Stimulated activated CD4-positive, alpha-beta T cell treated with anti-CD3 and anti-CD28 coated beads, Interleukin-12 subunit alpha, Interleukin-12 subunit beta, amount 100 ng/mL, for 4 hours (primary cell): ENCODE results near the gene PICALM.

Experiments used
- DNase-seq: peaks from one replicate; pipeline ENCODE4 v3.0.0-alpha.2; 2020

The PICALM gene

DNA sequence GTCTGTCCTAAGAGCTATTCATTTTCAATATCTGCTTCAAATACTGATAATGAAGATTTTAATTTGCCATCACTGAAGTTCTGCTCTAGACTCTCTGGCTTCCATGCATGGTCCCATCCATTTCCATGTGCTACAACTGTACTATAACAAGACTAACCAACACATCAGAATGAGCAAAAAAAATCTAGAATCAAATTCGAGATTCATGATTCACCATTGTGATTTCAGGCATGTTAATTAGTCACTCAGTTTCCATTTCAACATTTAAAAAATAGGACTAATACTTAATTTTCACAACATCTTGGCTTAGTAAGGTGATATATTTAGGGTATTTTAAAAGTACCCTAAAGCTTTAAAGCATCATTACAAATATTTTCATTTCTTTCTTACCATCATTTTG is 22.8 kb downstream of the PICALM start:
- no peak for DNase-seq

DNA sequence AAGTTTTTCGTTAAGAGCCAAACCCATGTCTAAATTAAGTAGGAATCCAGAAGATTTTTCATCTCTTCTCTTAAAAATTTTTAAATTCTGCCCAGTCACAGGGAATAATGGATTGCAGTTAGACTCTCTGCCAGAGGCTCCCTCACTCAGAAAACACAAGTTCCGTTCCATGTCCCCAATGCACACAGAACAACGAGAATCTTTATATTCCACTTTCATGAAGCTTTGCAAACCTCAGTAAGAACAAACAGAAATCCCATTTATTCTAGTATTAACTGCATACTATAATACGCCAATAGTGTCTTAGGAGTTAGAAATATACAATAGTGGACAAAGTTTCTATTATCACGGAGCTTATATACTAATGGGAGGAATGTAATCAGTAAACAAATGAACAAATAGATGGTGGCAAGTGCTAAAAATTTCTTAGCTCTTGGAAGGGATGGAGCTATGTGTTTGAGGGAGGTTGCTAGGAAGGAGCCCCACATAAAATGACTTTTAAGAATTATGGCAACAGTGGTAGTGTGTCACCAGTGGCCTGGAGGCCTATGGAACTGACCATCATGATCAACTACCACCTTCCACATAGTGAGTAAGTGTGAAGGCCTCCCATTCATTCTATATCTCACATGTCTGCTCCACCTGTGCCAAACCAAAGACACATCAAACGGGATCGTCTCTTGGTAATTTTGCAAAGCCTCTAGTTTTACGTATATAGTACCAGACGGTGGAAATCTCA is 24.9 kb downstream of the PICALM start:
- no peak for DNase-seq

DNA sequence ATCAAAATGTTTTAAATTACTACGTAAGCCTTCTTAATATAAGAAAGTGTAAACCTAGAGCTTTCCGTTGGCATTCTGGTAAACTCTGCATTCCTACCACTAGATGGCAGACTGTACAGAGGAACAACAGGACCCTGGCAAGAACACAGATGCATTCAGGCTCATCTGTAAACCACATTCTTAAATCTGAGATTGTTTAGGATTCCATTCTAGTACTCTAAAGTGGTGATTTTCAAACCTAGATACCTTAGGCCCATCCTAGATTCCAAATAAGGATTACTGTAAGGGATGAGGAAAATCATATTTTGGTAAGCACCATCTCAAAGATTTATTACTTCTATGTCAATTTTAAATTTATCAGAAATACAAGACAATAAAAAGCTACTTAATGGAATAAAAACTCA is 26.9 kb downstream of the PICALM start:
- no peak for DNase-seq

DNA sequence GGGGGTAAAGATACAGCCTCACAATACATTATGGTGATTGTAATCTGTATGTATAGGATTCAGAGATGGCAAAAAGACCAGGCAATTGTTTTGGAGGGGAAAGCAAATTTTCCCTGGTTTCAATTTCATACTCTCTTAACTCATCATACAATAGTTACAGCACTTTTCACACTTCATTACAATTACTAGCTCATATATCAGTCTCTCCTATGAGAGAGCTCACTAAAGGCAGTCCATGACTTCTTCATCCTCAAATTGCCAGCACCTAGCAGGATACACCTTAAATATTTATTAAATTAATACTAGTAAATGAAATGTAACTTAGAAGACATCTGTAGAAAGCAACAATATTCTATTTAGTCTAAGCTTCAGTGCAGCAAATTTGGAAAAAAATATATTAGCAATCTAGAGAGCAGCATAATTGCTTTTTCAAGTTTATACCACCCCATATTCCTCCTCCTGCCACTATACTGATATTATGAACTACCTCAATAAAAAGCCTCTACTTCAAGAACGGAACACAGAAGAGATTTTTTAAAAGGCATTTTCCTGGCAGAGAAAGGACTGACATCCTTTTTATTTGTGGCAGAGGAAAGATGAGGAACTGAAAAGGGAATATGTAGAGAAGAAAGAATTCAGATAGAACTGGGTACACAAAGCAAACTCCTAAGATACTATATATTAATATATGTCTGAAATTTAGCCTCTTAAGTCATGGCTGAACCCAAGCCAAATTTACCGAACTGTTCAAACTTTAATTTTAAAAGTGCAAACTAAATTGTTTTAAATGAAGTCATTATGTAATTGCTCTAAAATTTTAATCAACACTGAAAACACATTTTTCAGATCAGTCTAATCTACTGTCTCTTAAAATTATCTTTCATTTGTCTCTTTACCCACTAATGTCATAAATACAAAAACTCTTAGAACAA is 27.7 kb downstream of the PICALM start:
- DNase-seq: no peak

DNA sequence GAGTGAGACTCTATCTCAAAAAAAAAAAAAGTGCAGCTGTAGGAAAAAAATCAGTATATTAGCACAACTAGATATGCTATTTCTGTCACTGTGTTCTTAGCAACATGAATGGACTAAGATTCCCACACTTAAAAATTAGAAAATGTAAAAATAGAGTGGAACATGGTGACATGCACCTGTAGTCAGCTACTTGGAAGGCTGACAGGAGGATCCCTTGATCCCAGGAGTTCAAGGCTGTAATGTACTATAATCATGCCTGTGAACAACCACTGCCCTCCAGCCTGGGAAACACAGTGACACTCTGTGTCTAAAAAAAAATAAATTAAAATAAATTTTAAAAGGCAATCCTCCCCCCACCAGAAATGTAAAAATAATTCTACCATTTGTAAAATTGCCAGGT is 29.8 kb downstream of the PICALM start:
- DNase-seq: no peak

DNA sequence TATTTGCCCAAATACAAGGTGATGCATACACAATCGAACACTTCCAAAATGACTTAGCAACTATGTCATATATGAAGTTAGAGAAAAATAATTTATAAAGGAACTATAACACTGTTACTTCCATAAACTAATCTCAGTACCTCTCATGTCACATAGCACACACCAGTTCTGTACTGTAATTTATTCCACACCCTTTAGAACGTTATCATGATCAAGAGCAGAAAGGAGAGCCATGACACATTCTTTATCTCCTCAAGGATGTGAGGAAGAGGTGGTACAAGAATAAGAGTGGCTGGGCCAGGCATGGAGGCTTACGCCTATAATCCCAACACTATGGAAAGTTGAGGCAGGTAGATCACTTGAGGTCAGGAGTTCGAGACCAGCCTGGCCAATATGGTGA is 31.1 kb downstream of the PICALM start:
- no peak for DNase-seq

DNA sequence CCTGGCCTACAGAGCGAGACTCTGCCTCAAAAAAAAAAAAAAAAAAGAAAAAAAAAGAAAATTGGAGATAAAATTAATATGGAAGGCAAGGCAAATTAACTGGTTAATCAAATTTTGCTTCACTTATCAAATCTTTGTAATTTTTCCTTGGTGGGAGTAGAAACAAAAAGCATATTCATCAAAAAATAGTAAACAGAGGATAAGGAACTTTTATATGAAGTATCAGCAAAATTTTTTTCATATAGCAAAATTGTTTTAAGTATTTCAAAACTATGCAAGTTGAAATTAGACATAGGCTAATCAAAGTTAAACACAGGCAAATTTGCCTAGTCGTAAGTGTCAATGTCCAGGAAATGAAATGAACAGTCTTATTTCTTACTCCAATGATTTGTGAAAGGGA is 33.0 kb downstream of the PICALM start:
- DNase-seq: no peak

DNA sequence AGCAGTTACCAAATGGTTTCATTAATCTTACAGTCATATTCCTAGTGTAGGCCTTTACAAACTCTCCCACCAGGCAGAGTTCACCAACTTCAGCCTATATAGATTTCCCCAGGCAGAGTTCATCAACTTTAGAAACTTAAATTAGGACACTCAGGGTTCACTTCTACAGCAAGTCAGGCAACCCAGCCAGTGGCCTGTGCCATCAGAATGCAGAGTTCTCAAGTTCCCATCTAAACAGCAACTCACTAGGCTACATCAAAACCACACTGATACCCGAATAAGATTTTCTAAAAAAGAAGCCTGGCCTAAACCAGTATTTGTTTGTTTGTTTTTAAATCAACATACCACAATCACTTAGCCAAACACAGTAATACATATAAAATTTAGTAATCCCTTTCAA is 33.7 kb downstream of the PICALM start:
- no peak for DNase-seq

DNA sequence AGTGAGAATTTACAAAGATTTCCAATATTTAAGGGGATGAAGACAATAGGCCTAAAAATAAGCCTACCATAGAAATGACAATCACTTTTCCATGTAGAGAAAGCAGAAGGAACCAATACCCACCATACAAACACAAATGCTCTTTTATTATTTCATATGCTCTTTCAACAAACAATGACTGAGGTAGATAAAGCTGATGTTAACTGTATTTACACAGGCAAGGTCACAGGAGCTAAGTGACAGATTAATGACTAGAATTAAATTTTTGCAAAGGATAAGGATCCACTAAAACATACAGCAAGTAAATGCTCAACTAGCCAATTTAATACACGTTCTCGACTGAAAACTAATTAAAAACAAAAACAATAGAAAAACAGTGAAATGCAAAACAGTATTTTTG is 34.2 kb downstream of the PICALM start:
- no peak for DNase-seq

DNA sequence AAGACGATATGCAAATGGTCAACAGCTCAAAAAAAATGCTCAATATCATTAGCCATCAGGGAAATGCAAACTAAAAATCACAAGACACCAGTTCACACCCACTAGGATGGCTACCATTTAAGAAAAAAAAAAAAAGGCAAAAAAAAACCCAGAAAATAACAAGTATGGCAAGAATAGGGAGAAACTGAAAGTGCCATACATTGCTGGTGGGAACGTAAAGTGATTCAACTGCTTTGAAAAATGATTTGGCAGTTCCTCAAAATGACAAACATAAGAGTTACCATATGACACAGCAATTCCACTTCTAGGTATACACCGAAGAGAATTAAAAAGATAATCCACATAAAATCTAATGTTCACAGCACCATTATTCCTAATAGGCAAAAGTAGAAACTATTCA is 47.5 kb downstream of the PICALM start:
- no peak for DNase-seq

DNA sequence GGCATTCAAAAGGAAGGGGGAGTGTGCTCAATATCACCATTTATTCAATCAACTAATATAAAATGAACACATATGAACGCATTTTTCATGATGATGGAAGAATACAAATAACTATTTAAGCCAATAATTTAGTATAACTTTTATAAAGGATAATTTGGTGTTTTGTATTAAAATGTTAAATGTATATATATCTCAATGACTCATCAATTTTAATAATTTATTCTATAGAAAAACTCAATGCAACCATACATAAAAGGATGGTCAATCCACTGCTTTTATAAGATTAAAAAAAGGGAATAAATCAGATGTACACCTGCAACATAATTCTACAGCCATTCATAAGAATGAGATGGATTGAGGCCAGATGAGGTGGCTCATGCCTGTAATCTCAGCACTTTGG is 50.6 kb downstream of the PICALM start:
- DNase-seq: no peak

DNA sequence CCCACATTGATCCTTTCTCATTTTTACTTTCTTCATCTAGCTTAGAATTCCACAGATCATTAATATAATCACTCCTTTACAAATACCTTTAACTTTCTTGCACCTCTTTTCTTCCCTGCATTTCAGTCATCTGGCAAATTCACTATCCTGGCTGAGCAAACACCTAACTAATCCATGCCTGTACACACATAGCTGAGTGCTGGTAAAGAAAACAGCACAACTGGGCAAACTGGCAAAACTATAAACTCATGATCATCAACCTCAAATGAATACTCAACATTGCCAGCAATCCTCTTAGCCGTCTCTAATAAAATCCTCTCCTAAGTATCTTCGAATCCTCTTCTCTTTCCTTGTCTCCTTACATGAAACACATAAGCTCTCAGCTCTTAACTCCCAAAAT is 52.4 kb downstream of the PICALM start:
- DNase-seq: no peak

DNA sequence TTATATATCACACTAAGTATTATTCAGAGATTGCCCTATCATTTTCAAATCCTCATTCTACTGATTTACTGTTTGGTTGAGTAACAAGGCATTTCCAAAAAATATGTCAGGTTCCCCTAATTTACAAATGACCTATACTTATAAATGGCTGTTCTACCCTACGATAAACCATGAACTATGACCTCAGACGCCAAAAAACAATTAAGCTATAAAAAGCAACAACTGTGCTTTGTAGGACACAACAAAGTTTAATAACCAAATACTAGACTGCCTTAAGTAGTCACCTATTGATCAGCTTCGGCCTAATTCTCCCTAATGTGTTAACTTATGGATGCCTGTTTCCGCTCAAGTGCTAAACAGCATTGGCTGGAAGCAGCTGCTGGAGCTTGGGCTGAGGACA is 53.2 kb downstream of the PICALM start:
- no peak for DNase-seq

DNA sequence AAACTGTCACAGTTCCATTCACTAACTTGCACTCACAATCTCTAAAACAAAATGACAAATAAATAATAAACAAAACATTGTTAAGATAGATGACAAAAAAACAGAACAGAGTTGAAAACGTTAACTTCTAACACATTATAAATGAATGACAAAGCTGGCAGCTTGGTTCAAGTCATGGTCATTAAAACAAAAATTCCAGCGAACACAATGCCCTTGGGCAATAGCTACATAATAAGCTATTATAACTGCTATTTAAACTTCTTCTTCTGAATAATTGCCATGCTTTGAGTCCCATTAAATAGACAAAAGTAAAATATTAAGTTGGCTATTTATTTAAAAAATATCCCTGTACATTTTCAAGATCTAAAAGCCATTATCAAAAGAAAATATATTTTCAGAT is 54.7 kb downstream of the PICALM start:
- no peak for DNase-seq

DNA sequence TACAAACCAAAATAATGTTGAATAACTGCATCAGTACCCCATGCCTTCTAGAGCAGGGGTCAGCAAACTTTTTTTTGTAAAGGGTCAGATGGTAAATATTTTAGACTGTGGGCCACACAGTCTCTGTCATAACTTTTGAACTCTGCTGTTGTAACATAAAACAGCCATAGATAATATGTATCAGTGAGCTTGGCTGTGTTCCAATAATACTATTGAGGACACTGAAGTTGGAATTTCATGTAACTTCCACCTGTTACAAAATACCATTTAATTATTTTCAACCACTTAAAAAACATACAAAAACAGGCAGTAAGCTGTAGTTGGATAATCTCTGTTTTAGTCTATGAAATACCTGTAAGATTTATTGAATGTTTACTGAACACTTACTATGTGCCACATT is 55.2 kb downstream of the PICALM start:
- no peak for DNase-seq

DNA sequence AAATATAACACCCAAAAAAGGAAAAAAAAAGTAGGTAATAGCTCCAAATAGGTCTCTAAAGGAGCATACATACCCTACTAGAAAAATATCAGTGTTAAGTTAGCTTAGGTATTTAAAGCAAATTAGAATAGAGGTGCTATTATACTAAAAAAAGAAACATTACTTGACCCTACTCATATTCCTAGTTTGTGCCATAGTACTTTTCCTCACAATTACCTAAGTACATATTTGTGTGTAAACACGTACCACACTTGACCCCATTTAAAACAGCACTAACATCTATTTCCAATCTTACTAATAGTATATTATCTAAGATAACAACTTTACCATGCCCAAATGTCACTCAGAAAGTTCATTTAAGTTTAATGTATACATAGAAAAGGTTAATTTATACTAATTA is 57.7 kb downstream of the PICALM start:
- no peak for DNase-seq

DNA sequence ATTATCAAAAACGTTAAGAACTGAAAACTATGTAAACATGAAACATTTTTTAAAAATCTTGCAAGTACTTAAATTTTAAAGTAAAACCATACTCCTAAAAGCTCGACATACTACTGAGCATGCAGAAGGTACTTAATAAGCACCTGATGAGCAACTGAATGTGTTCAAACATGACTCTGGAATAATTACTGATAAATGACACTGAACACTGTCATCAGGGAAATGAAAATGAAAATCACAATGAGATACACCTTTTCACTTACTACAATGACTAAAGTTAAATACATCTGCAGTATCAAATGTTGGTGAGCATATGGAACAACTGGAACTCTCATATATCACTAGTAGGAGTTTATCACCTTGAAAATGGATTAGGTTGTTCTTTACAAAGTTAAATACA is 65.2 kb downstream of the PICALM start:
- DNase-seq: no peak

DNA sequence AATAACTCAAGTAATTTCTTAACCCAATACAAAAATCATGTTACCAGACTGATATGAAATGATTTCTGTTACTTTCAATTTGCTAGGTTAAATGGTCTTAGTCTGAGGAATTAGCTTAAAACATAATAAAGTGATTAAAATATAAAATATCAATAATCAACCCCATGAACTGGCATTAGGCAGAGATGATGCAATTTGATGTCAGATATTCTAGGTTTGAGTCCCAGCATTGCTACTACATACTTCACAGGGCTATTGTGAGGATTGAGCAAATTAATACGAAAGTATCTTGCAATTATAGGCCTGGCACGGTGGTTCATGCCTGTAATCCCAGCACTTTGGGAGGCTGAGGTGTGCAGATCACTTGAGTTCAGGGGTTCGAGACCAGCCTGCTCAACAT is 66.5 kb downstream of the PICALM start:
- DNase-seq: no peak

DNA sequence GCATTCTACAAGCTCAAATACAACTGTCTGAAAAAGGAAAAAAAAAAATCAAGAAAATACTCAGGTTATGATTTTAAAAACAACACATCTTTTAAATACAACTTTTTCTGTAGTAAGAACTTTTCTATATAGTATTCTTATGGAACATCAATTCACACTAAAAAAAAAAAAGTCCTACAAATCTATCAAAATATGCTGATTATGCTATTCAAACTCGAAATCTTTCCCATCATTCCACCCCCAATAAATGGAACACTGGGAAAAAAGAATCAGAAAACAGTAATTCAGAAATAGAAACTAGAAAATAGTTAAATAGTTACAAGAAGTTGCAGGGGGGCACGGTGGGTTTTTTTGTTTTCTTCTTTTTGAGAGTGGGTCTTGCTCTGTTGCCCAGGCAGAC is 77.4 kb downstream of the PICALM start:
- DNase-seq: no peak

DNA sequence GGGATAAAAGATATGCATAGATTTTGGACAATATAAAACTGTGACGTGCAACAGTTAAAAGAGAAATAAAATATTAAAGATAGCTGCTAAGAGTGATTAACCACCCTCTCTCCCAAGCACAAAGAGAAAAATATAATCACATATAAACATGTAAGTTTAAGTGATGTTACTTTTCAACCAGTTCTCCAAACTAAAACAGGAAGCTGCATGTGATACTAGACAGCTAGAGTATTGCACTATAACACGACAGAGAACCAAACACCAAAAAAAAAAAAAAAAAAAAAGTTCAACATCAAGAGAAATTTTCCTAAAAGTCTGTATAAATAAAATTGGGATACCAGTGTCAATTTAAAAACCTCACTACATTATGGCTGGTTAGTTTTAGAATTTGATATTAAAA is 79.1 kb downstream of the PICALM start:
- no peak for DNase-seq

DNA sequence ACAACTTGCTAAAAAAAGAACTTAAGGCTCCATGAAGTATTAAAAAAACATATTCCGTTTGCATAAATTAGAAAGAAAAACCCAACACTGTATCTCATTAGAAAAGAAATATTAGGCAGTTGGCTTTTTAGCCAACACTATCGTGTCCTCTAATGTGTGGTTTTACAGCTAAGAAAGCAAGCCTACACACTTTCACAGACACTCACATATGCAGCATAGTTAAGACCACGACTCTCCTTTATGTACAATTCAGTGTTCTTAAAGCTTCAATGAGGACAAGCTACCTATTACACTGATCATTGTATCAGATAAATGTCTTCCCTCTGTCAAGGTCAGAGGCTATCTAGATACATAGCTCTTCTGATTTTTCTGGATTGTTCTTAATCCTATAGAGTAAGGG is 80.1 kb downstream of the PICALM start:
- DNase-seq: no peak

DNA sequence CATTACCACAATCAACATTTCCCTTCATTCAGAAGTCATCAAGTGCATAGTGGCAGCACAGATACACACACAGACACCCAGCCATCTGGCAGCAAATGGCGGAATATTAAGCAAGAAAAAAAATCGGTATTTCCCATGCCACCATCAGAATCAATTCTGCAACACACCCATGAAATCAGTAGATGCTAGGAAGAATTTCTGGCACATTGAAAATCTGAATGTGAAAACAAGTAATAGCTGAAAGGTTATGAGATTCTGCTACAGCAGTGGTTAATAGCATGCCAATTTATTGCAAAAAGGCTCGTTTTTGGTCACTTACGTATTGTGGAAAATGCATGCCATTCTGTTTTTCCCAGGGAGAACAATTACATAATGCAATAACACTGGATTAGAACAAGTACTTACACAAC is 91.1 kb downstream of the PICALM start:
- DNase-seq: no peak

DNA sequence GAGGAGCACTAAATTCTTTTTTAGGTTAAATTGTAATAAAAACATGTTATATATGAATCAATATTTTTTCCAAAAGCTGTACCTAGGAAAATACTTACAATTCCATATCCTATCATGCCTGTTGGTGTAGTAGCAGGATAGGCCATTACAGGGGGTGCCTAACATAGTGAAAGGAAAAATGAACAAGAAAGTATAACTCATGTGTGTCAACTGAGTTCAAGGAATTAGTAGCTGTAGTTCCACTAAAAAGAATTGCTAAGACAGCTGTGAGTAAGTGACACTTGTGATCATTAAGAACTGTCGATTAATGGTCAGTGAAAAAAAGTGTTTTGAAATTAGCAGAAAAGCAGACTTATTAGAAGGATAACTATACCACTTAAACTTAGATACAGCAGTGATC is 92.4 kb downstream of the PICALM start:
- no peak for DNase-seq

DNA sequence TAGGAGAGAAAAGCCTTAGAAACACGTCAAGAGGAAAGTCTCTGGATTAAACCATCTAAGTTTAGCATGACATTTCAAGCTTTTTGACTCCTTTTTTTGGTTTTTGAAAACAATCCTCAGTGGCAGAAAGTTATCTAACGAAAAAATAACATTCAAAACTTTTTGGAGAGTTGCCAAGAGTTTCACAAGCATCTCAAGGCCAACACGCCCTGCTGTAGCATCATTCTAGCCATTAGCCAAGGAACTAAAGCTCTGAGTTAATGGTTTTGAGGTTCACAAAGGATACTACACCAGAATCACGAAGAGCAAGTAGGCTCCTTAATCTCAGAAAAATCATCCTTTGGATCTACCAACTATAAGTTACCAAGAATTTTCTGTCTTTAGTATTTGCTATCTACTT is 94.8 kb downstream of the PICALM start:
- DNase-seq: no peak

DNA sequence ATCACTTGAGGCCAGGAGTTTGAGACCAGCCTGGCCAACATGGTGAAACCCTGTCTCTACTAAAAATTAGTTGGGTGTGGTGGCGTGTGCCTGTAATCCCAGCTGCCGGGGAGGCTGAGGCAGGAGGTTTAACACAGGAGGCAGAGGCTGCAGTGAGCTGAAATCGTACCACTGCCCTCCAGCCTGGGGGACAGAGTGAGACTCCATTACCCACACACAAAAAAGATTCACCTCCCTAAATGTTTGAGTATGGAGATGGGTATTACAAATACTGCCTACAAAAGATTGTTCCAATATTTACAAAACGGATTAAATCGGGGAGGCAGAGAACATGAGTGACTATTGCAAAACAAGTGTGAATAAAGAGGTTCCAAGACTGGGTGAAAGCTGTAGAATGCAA is 98.3 kb downstream of the PICALM start:
- no peak for DNase-seq
